HG02973 (cell line): Measurements from ENCODE around the gene MIEF2.
"Not testable (repeated sequence)": the region's sequence is repeated elsewhere in the genome, so short reads cannot be mapped to it uniquely, and the experiment has no call there.

Source experiments
- ATAC-seq: cut with Tn5 transposase; IDR thresholded peaks from one replicate; pipeline ENCODE4 v1.9.1; 2021; ENCODE audit warnings: moderate library complexity; ENCODE audit not compliant: unreplicated experiment

The MIEF2 gene

DNA sequence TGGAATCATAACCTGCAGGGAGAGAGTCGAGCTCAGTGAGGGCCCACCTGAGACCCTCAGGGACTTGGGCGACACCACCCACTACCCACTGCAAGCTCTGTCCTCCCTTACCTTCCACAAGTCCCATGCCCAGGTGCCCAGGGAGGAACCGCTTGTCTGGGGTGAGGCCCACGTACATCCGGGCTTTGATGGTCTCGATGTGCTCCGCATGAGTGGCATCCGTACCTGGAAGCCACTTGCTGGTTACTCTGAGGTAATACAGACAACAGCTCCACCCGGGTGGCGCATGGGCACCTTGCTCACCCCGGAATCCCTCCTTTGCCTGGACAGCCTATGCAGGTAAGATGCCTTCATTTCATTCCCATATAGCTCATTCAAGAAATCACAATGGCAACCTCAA lies 24.8 kb downstream of the MIEF2 start:
- ATAC-seq = no peak

DNA sequence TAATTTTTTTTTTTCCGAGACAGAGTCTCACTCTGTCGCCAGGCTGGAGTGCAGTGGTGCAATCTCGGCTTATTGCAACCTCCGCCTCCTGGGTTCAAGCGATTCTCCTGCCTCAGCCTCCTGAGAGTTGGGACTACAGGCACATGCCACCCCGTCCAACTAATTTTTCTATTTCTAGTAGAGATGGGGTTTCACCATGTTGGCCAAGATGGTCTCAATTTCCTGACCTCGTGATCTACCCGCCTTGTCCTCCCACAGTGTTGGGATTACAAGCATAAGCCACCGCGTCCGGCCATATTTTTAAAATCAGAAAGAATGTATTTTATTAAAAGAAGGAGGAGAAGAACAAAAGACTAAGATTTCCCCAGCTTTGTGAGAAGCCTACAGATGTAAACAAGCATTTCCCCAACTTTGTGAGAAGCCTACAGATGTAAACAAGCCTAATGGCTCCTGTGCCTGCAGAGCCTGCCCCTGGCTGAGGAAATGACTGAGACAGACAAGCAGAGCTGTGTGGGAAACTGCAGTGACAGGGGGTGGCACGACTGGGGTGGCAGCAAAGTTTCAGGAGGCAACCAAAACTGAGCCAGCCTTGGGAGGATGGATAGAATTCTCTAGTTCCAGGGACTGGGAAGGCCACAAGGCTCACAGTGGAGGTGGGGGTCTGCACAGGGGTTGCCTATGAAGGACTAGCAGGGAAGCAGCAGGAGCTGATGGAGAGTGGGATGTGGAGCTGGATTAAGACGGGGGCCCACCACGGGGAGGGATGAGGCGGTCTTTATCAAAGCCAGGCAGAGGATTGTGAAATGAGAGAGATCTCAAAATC lies 31.5 kb downstream of the MIEF2 start:
- ATAC-seq = no peak

- not testable (repeated sequence) for ATAC-seq
Measured at GRCh38 chr17:18298061-18298460, 37.6 kb downstream of the MIEF2 start.

GRCh38 chr17:18300725-18301480 lies 40.4 kb downstream of the MIEF2 start:
- no peak for ATAC-seq

DNA sequence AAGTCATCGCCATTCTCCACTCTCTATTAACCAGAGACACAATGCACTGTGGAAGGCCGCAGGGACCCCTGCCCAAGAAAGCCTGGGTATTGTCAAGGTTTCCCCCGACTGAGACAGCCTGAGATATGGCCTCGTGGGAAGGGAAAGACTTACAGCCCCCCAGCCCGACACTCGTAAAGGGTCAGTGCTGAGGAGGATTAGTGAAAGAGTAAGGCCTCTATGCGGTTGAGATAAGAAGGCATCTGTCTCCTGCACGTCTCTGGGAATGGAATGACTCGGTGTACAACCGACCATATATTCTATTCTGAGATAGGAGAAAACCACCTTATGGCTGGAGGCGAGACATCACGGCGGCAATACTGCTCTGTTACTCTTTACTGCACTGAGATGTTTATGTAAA lies 42.7 kb downstream of the MIEF2 start:
- not testable (repeated sequence) for ATAC-seq

GRCh38 chr17:18309202-18309601 lies 48.7 kb downstream of the MIEF2 start:
- no peak for ATAC-seq

- ATAC-seq = peak; percentile 13
Measured at GRCh38 chr17:18314059-18314730, 53.7 kb downstream of the MIEF2 start.

DNA sequence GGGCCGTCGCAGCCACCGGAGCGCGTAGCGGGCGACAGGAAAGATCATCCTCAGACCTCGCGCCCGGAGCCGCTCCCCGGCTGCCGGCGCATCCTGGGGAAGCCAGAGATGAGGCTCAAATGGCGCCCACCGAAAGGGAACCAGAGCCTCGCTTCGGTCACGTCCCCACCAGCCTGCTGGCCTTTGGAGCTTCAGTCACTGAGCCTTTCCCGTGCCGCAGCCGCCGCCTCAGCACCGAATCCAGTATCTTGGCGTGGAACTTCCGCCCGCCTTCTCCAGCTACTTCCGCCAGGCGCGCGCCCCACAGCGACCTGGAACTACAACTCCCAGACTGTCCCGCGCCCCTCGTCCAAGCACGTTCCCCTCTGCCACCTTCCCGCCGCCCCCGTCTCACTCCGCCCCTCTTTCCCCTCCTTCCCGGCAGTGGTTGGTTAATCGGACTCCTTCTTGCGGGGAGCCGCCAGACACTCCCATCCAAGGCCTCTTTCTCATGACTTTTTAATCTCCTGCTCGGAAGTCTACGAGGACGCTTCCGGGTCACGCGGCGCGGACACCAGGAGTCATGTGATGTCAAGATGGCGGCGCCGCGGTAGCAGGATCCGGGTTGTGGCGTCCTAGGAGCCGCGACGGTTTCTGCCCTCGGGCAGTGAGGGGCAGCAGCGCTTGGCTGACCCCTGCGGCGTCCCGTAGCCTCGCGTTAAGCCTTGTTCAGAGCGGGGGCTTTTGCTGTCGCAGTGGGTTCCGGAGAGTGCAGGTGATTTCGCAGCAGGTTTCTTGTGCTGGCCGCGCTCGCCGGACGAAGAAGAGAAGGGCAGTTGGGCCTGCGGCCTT lies 54.5 kb downstream of the MIEF2 start, which contains the start of the genes SMCR8 and TOP3A:
SMCR8 (plus strand) TSS at position 563 of the 831 bp plus-strand sequence. CDS start 497 bp downstream, outside the sequence.
TOP3A (minus strand) TSS at position 264 of the 831 bp plus-strand sequence; CDS start at position 48, 216 bp downstream.
- peak; percentile 73 for ATAC-seq

GRCh38 chr17:18315562-18315922 lies 55.1 kb downstream of the MIEF2 start:
- ATAC-seq = no peak

GRCh38 chr17:18315961-18316360 lies 55.5 kb downstream of the MIEF2 start:
- no peak for ATAC-seq
